K562 (cell line): ENCODE results near the gene PTK7. TPM values are rescaled to one million over a fixed set of nuclear protein-coding genes. Genes with fewer than 3 reads are reported as not detected.

Experiments
- FOXP1 ChIP-seq: sonication (generic); formaldehyde crosslinking; IDR thresholded peaks from 2 replicates; pipeline ENCODE4 v1.8.0; 2022; ENCODE audit warnings: mild to moderate bottlenecking, missing genetic modification reagents
- HDAC2 ChIP-seq: fragments of 450-650 bp; IDR thresholded peaks from 2 replicates; pipeline ENCODE4 v1.6.1; 2016; ENCODE audit warnings: mild to moderate bottlenecking
- HMGN3 ChIP-seq: IDR thresholded peaks from 2 replicates; pipeline ENCODE4 v1.6.1; 2011; ENCODE audit warnings: borderline replicate concordance, low read depth, mild to moderate bottlenecking, mixed read lengths, low read length; ENCODE audit not compliant: insufficient read length; ENCODE audit errors: extremely low read depth
- MAZ ChIP-seq, 2 experiments: fragments of 450-650 bp in 1 of 2; sonication (generic) in 1 of 2; formaldehyde crosslinking; IDR thresholded peaks in 1 of 2; conservative IDR thresholded peaks in 1 of 2; 2 replicates each; pipeline versions ENCODE4 v1.4.0 to v1.5.0; 2020; ENCODE audit warnings: mild to moderate bottlenecking in 1 of 2, missing genetic modification reagents in 1 of 2
- MBD2 ChIP-seq: sonication (generic); IDR thresholded peaks from 2 replicates; pipeline ENCODE4 v1.6.1; 2016; ENCODE audit warnings: low read depth, borderline replicate concordance
- MYBL2 ChIP-seq, 2 experiments: fragments of 450-650 bp in 1 of 2; sonication (generic) in 1 of 2; formaldehyde crosslinking in 1 of 2; IDR thresholded peaks; 2 replicates each; pipeline versions ENCODE4 v1.6.1 to v1.8.1; 2017 to 2022; ENCODE audit warnings: borderline replicate concordance in 1 of 2, inconsistent platforms in 1 of 2, low read depth in 1 of 2, mild to moderate bottlenecking in 1 of 2, missing genetic modification reagents in 1 of 2, moderate library complexity in 1 of 2
- NEUROD1 ChIP-seq: fragments of 150-350 bp; IDR thresholded peaks from 2 replicates; pipeline ENCODE4 v1.6.1; 2014; ENCODE audit warnings: borderline replicate concordance, low read length, low read depth; ENCODE audit not compliant: partially characterized antibody
- PHF8 ChIP-seq: fragments of 200-600 bp; sonication (generic); IDR thresholded peaks from 2 replicates; pipeline ENCODE4 v1.6.1; 2012; ENCODE audit warnings: mixed run types, mild to moderate bottlenecking, inconsistent platforms, low read length, moderate library complexity, borderline replicate concordance
- POLR2G ChIP-seq: fragments of 200-400 bp; formaldehyde crosslinking; IDR thresholded peaks from 2 replicates; pipeline ENCODE4 v1.6.1; 2017; ENCODE audit warnings: low read depth, mild to moderate bottlenecking, antibody characterized with exemption, low read length, moderate library complexity
- XRCC5 ChIP-seq: fragments of 200-400 bp; formaldehyde crosslinking; IDR thresholded peaks from 2 replicates; pipeline ENCODE4 v1.6.1; 2017; ENCODE audit warnings: low read depth, mild to moderate bottlenecking, low read length
- ZC3H4 ChIP-seq: sonication (generic); formaldehyde crosslinking; IDR thresholded peaks from 2 replicates; pipeline ENCODE4 v1.9.0; 2021; ENCODE audit warnings: missing genetic modification reagents, borderline replicate concordance
- ZNF695 ChIP-seq: fragments of 450-650 bp; formaldehyde crosslinking; IDR thresholded peaks from 2 replicates; pipeline ENCODE4 v1.4.0; 2020; ENCODE audit warnings: mild to moderate bottlenecking, moderate library complexity
- polyA plus RNA-seq, 8 experiments: library from polyadenylated mRNA; depleted of rRNA in 4 of 8; stranded (reverse) in 5 of 8; unstranded in 3 of 8; fragments of >200 nt; fragmentation: Nextera tagmentation in 2 of 8; fragmentation: Illumina TruSeq in 1 of 8; extraction: Ambion mirVana in 2 of 8; extraction: Trizol in 1 of 8; gene quantifications; 2 replicates each; pipeline versions ENCODE4 v1.2.1 to v1.2.3, GENCODE V29; 2011 to 2014; ENCODE audit warnings: inconsistent platforms in 1 of 8, missing spikeins in 1 of 8
- total RNA-seq, 7 experiments: library from RNA; depleted of rRNA in 6 of 7; stranded (reverse); fragments of >200 nt in 6 of 7; fragmentation: Illumina TruSeq in 2 of 7; extraction: Trizol in 2 of 7; gene quantifications; 2 replicates each; pipeline versions ENCODE4 v1.2.1 to v1.2.3, GENCODE V29; 2011 to 2021; ENCODE audit warnings: low replicate concordance in 1 of 7
- TF ChIP-seq, protein P1 (sequence below): fragments of 200-600 bp; sonication (generic); IDR thresholded peaks from one replicate; pipeline ENCODE4 v1.6.1; 2012; ENCODE audit warnings: mild to moderate bottlenecking, low read depth, low read length, inconsistent platforms

PTK7 gene
- total and polyA plus RNA-seq, 9 of the 15 experiments (the other 6 are each of a cell fraction or from before 2014, with no cell fraction given) = 0.20 to 6.8 (median 4.2) TPM

DNA sequence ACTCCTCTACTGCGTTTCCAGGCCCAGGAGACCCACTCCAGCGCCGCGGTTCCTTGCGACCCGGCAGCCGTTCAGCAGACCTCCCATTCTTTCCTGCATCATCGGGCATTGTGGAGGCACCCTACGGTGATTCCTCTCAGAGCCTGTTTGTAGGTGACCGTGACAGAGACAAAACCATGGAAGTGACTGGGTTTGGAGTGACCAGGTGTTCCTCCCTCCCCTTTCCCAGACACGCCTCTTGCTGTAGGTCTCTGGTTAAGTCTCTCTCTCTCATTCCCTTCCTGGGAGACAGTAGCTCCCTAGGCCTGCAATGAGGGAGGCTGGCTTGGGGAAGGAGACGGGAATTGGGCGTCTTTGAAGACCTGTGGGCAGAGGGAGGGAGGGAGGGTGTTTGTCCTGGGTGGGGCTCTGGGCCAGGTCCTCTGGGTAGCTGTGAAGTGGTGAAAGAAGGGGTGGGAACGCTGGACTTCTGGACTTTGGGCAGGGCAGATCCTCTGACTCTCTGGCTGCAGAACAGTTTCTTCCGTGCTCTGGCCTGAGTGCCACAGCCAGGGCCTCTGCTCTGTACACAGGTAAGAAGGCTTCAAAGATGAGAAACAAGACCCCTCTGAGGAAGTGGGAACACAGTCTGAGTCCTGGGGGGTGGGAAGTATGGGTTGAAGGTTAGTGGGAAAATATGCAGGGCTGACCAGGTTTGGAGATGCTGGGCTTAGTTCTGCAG is 15.9 kb upstream of the PTK7 start (continued):
- 0 out of 4 replicates have a peak, but pooled peaks of 1 of the 2 experiments have one; percentile 17 for TF ChIP-seq MAZ (CRISPR knock-in tag; conservative IDR thresholded peaks at IDR 0.05 in 1 of 2, IDR thresholded peaks at IDR 0.05 in 1 of 2)
- TF ChIP-seq NEUROD1 = peak; percentile 10
- TF ChIP-seq XRCC5 = no peak
- TF ChIP-seq HDAC2 = 0 out of 2 replicates have a peak, but pooled peaks have one; percentile 73
- TF ChIP-seq MYBL2 (IDR thresholded peaks at IDR 0.05; ENCODE audit: low read depth) = no peak
- TF ChIP-seq MYBL2 (CRISPR knock-in tag; IDR thresholded peaks at IDR 0.05; ENCODE audit: borderline replicate concordance) = no peak
- TF ChIP-seq POLR2G = no peak
- TF ChIP-seq, protein P1, sequence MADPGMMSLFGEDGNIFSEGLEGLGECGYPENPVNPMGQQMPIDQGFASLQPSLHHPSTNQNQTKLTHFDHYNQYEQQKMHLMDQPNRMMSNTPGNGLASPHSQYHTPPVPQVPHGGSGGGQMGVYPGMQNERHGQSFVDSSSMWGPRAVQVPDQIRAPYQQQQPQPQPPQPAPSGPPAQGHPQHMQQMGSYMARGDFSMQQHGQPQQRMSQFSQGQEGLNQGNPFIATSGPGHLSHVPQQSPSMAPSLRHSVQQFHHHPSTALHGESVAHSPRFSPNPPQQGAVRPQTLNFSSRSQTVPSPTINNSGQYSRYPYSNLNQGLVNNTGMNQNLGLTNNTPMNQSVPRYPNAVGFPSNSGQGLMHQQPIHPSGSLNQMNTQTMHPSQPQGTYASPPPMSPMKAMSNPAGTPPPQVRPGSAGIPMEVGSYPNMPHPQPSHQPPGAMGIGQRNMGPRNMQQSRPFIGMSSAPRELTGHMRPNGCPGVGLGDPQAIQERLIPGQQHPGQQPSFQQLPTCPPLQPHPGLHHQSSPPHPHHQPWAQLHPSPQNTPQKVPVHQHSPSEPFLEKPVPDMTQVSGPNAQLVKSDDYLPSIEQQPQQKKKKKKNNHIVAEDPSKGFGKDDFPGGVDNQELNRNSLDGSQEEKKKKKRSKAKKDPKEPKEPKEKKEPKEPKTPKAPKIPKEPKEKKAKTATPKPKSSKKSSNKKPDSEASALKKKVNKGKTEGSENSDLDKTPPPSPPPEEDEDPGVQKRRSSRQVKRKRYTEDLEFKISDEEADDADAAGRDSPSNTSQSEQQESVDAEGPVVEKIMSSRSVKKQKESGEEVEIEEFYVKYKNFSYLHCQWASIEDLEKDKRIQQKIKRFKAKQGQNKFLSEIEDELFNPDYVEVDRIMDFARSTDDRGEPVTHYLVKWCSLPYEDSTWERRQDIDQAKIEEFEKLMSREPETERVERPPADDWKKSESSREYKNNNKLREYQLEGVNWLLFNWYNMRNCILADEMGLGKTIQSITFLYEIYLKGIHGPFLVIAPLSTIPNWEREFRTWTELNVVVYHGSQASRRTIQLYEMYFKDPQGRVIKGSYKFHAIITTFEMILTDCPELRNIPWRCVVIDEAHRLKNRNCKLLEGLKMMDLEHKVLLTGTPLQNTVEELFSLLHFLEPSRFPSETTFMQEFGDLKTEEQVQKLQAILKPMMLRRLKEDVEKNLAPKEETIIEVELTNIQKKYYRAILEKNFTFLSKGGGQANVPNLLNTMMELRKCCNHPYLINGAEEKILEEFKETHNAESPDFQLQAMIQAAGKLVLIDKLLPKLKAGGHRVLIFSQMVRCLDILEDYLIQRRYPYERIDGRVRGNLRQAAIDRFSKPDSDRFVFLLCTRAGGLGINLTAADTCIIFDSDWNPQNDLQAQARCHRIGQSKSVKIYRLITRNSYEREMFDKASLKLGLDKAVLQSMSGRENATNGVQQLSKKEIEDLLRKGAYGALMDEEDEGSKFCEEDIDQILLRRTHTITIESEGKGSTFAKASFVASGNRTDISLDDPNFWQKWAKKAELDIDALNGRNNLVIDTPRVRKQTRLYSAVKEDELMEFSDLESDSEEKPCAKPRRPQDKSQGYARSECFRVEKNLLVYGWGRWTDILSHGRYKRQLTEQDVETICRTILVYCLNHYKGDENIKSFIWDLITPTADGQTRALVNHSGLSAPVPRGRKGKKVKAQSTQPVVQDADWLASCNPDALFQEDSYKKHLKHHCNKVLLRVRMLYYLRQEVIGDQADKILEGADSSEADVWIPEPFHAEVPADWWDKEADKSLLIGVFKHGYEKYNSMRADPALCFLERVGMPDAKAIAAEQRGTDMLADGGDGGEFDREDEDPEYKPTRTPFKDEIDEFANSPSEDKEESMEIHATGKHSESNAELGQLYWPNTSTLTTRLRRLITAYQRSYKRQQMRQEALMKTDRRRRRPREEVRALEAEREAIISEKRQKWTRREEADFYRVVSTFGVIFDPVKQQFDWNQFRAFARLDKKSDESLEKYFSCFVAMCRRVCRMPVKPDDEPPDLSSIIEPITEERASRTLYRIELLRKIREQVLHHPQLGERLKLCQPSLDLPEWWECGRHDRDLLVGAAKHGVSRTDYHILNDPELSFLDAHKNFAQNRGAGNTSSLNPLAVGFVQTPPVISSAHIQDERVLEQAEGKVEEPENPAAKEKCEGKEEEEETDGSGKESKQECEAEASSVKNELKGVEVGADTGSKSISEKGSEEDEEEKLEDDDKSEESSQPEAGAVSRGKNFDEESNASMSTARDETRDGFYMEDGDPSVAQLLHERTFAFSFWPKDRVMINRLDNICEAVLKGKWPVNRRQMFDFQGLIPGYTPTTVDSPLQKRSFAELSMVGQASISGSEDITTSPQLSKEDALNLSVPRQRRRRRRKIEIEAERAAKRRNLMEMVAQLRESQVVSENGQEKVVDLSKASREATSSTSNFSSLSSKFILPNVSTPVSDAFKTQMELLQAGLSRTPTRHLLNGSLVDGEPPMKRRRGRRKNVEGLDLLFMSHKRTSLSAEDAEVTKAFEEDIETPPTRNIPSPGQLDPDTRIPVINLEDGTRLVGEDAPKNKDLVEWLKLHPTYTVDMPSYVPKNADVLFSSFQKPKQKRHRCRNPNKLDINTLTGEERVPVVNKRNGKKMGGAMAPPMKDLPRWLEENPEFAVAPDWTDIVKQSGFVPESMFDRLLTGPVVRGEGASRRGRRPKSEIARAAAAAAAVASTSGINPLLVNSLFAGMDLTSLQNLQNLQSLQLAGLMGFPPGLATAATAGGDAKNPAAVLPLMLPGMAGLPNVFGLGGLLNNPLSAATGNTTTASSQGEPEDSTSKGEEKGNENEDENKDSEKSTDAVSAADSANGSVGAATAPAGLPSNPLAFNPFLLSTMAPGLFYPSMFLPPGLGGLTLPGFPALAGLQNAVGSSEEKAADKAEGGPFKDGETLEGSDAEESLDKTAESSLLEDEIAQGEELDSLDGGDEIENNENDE = no peak
- no peak for TF ChIP-seq ZNF695 (CRISPR knock-in tag)
- no peak; the same call in 1 of the 2 replicates for TF ChIP-seq ZC3H4 (CRISPR knock-in tag)
- TF ChIP-seq PHF8 = peak; percentile 41; the same call in 1 of the 2 replicates
- no peak for TF ChIP-seq MBD2
- peak; percentile 10; the same call in 1 of the 2 replicates for TF ChIP-seq FOXP1 (CRISPR knock-in tag)
- TF ChIP-seq HMGN3 = no peak
